Measurements from ENCODE around the gene MPPED1. TPM values are rescaled to one million over a fixed set of nuclear protein-coding genes. Genes with fewer than 3 reads are reported as not detected.

Gene MPPED1
- total RNA-seq, 1 donor from 2014 or later: not detected

- peaks cover 7% of the 10 kb centered on the region for H3K36me3 ChIP-seq
- TF ChIP-seq CTCF (IDR thresholded peaks at IDR 0.05; ENCODE audit: borderline replicate concordance): no peak
- H3K4me3 ChIP-seq: no peak overlapping the region
- peaks cover 11% of the 10 kb centered on the region for H3K9me3 ChIP-seq (replicated peaks)
- intact Hi-C loops (cut with micrococcal nuclease): no loop called here
- no peak for DNase-seq
- peaks cover 3% of the 10 kb centered on the region for H3K27me3 ChIP-seq (ENCODE audit: low read depth)
- H3K27ac ChIP-seq (replicated peaks): no peak overlapping the region
- no peaks in the 10 kb centered on the region for H3K4me1 ChIP-seq
Observed at GRCh38 chr22:43533156-43533530, 121.3 kb downstream of the MPPED1 start.

- no peak for TF ChIP-seq CTCF (IDR thresholded peaks at IDR 0.05; ENCODE audit: borderline replicate concordance)
- Histone ChIP-seq H3K9me3 (replicated peaks) (peaks cover 11% of the 10 kb centered on the region), H3K36me3 (peaks cover 7% of the 10 kb centered on the region), H3K4me1 (no peaks in the 10 kb centered on the region), H3K27ac (replicated peaks) (no peak overlapping the region), H3K4me3 (no peak overlapping the region), H3K27me3 (ENCODE audit: low read depth) (peaks cover 7% of the 10 kb centered on the region)
- no peak for DNase-seq
- intact Hi-C loops (cut with micrococcal nuclease): no loop called here
Observed at GRCh38 chr22:43533656-43534428, 122.0 kb downstream of the MPPED1 start.

GRCh38 chr22:43534916-43535315 is 123.1 kb downstream of the MPPED1 start:
- Histone ChIP-seq H3K4me1 (no peaks in the 10 kb centered on the region), H3K4me3 (no peak overlapping the region), H3K27me3 (ENCODE audit: low read depth) (peaks cover 5% of the 10 kb centered on the region), H3K36me3 (peaks cover 7% of the 10 kb centered on the region), H3K27ac (replicated peaks) (no peak overlapping the region), H3K9me3 (replicated peaks) (peaks cover 11% of the 10 kb centered on the region)
- TF ChIP-seq CTCF (IDR thresholded peaks at IDR 0.05; ENCODE audit: borderline replicate concordance): no peak
- intact Hi-C loops (cut with micrococcal nuclease): no loop called here
- DNase-seq: no peak

DNA sequence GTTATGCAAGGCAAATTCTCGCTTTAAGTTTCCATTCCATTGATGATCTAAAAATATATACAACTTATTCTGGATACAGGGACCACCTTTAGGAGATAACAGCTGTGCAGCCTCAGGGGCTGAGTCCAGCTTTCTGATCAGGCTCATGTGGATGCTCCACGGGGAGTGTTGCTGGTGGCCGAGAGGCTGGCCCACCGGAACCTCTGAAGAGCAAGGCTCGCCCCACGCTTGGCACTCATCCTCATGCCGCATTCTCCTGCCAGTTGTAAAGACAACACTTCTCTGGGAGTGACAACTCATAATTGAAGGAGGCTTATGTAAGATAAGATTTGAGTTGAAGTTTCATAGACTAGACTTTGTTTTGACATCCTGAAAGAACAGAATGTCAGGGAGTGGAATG is 123.5 kb downstream of the MPPED1 start:
- peaks cover 5% of the 10 kb centered on the region for H3K27me3 ChIP-seq (ENCODE audit: low read depth)
- H3K27ac ChIP-seq (replicated peaks): no peak overlapping the region
- TF ChIP-seq CTCF (IDR thresholded peaks at IDR 0.05; ENCODE audit: borderline replicate concordance): no peak
- H3K4me3 ChIP-seq: no peak overlapping the region
- no peak for DNase-seq
- peaks cover 7% of the 10 kb centered on the region for H3K36me3 ChIP-seq
- intact Hi-C loops (cut with micrococcal nuclease): no loop called here
- H3K4me1 ChIP-seq: no peaks in the 10 kb centered on the region
- H3K9me3 ChIP-seq (replicated peaks): peaks cover 11% of the 10 kb centered on the region

GRCh38 chr22:43535741-43536140 is 123.9 kb downstream of the MPPED1 start:
- peaks cover 5% of the 10 kb centered on the region for H3K27me3 ChIP-seq (ENCODE audit: low read depth)
- intact Hi-C loops (cut with micrococcal nuclease): no loop called here
- H3K4me3 ChIP-seq: no peak overlapping the region
- peaks cover 11% of the 10 kb centered on the region for H3K9me3 ChIP-seq (replicated peaks)
- no peaks in the 10 kb centered on the region for H3K4me1 ChIP-seq
- TF ChIP-seq CTCF (IDR thresholded peaks at IDR 0.05; ENCODE audit: borderline replicate concordance): no peak
- H3K27ac ChIP-seq (replicated peaks): no peak overlapping the region
- peaks cover 7% of the 10 kb centered on the region for H3K36me3 ChIP-seq
- DNase-seq: no peak

Data from left ventricle myocardium inferior (tissue), 1 donor.